NAMALWA (cell line): Measurements from ENCODE around the gene DMBX1.

Experiments
- DNase-seq: peaks from one replicate; pipeline ENCODE4 v3.0.0-alpha.2; 2015; ENCODE audit warnings: low spot score

Gene DMBX1

DNA sequence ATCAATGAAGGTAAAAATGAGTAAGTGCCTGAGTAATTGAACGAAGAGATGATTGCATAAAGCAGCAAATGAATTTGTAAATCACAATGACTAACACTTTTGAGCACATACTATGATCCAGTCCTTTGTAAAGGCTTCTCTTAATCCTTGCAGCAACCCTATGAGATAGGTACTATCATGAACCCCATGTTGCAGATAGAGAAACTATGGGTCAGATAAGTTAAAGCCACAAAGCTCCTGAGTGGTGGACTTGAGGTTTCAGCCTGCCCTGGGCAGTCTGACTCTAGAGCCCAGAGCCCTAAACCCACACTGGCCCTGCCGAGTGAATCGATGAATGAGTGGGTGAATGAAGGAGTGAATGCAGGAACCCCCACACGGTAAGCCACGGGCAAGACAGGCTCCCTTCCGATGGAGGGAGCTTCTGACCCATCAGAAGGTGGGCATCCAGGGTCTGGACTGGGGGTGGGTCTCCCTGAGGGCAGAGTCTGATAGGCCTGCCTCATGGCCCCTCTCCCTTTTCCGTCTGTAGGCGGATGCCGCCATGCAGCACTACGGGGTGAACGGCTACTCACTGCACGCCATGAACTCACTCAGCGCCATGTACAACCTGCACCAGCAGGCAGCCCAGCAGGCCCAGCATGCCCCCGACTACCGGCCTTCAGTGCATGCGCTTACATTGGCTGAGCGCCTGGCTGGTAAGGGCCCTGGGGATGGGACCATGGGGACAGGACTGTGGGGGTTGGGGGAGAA lies 17.0 kb downstream of the DMBX1 start:
- DNase-seq = no peak

DNA sequence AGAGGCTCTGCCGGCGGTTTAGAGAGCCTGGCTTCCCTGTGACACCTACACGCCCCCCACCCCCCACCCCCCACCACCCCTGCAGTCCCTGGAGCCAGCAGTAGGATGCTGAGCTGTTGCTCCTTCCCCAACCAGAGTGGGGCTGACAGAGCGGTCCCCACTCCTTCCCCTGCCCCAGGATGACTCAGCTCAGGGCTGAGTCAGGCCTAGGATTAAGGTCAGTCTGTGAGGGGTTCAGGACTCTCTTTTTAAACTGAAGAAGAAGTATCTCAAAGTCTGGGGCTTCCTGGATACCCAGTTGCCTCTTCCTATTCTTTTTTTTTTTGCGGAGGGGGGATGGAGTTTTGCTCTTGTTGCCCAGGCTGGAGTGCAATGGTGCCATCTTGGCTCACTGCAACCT lies 19.1 kb downstream of the DMBX1 start:
- DNase-seq = no peak

DNA sequence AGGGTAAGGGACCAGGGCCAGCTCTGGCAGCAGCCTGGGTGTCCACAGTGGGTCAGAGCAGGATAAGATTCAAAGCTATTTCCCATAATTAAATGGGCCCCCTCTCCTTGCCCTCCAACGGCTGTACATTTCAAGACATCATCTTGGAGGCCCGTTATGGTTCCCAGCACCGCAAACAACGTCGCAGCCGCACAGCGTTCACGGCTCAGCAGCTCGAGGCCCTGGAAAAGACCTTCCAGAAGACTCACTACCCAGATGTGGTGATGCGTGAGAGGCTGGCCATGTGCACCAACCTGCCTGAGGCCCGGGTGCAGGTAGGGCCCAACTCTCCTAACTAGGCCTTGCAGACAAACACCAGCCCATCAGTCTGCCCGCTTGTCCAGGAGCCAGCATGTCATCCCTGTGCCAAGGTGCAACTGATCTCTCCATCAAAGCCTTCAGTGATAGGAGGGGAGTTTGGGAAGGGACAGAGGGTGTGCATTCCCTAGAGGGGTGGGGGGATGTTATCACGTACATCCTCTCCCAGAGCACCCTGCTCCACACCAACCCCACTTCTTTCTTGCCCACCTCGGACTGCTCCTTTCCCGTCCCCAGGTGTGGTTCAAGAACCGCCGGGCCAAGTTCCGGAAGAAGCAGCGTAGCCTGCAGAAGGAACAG lies 20.8 kb downstream of the DMBX1 start:
- DNase-seq = no peak

DNA sequence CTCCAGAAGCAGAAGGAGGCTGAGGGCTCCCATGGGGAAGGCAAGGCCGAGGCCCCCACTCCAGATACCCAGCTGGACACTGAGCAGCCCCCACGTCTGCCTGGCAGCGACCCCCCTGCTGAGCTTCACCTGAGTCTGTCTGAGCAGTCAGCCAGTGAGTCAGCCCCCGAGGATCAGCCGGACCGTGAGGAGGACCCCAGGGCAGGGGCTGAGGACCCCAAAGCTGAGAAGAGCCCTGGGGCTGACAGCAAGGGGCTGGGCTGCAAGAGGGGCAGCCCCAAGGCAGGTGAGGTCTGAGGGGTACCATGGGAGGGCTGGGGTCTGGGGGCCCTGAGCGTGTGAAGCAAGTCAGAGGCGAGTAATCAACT lies 21.3 kb downstream of the DMBX1 start:
- no peak for DNase-seq

DNA sequence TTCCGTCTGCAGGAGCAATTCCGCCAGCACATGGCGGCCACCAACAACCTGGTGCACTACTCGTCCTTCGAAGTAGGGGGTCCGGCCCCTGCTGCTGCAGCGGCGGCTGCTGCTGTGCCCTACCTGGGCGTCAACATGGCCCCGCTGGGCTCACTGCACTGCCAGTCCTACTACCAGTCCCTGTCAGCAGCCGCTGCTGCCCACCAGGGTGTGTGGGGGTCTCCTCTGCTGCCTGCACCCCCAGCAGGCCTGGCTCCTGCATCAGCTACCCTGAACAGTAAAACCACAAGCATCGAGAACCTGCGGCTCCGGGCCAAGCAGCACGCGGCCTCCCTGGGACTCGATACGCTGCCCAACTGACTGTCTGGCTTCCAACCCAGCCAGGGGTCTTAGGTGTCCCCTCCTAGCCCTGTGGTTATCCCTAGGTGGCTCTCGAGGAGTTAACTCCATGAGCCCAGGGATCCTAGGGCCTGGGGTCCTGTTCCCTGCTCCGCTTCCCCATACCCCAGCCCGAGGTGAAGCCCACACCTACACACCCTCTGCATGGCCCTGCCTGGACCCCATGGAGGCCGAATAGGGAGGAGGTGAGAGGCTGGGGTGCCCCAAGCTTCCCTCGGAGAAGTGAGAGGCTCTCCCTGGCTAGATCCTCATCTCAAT lies 22.6 kb downstream of the DMBX1 start:
- DNase-seq = no peak

DNA sequence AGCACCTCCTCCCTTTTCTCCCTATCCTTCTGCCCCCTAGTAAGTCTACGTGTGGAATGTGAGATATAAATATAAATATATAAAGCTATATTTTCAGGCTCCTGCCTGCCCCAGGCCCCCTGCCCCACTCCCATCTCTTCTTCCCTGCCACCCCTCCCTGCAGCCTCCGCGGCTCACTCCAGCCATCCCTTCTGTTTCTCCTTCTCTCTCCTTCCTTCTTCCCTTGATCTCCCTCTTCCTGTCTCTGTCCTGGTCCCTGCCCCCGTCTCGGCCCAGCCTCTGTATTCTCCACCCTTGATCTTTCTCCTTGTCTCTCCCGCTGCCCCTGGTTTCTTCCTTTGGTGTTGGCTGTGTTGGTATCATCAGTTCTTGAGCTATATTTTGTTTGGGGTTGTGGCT lies 23.2 kb downstream of the DMBX1 start:
- no peak for DNase-seq

DNA sequence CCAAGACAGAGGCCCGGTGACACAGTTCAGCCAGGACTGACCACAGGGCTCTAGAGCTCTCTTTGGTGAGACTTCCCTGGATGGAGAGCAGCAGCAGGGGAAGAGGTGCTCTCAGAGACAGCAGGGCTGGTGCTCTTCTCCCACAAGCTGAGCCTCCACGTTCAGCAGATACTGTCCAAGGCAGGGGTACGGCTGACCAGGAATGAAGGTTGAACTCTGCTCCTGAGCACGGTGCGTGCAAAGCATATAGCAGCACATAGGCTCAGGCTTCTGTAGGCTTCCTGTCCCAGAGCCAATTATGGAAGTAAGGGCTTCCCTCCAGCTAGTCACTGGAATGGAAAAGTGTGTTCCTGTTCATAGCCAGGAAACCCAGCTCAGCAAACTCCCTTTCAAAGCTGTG lies 23.9 kb downstream of the DMBX1 start:
- DNase-seq = no peak

DNA sequence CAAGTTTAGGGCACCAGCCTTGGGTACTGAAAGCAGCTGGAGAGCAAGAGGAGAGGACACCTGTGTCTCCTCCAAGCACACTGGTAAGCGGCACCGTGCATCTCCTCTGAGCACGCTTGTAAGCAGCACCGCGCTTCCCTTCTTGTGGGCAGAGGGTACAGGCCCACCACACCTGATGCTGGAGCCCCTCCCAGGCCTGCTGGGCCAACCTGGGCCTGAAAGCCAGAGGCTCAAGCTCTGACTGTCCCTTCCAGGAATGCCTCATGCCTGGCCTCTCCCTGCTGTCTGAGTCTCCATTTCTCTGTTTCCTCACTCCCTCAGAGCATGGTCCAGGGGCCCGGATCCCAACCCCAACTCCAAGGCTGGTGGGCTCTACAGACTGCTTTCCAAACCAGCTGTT lies 25.9 kb downstream of the DMBX1 start:
- no peak for DNase-seq

DNA sequence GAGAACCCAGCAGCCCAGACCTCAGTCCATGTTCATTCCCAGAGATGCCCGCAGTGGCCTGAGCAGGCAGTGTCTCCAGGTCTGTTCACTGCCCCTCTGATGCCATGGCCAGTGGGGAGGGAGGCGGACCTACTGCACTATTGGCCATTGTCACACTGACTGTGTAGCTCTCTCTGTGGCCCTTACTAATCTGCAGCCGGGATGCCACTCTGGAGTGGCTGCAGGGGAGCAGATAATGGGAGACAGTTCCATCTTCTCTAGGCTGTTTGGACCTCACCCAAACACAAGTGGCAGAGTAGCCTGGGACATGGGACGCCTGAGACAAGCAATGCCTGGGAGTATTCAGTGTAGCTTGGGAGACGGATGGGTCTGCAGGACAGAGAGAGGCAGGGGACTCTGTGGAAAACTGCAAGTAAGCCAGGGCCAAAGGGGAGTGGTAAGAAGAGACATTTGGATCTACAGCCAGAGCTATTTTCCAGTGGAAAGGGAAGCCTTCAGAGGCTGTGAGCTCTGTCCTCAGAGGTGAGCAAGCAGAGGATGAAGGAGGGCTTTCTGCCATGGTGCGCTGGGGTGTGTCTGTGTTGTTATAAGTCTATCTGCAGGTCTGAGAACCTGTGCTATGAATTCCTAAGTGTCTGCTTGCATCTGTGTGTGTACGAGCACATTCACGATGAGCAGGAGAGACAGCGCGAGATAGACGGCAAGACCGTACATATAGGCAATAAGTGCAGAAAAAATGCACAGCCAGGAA lies 26.7 kb downstream of the DMBX1 start:
- no peak for DNase-seq

DNA sequence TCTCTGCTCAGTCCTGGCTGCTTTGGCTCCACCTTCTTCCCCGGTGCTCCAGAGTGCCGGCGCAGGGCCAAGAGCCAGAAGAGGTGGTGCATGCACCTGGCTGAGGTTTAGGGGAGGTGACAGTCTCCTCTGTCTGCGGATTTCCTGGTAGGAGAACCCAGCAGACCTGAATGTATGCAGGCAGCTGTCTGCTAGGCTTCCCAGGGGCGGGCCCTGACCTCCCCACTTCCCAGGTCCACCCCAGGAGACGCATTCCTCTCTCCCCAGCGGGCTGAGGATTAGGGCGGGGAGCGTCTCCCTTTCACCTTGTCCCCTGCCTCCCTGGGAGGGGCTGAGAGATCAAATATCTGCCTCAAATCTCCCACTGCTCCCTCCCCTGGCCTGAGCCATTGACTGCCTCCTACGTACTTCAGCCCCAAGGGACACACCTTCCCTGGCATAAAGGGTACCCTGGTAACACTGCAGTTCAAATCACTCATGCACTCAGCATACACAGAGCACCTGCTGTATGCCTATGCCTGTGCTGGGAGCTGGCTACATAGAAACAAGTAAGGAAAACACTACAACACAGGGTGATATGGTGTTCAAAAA lies 27.5 kb downstream of the DMBX1 start:
- DNase-seq = no peak

DNA sequence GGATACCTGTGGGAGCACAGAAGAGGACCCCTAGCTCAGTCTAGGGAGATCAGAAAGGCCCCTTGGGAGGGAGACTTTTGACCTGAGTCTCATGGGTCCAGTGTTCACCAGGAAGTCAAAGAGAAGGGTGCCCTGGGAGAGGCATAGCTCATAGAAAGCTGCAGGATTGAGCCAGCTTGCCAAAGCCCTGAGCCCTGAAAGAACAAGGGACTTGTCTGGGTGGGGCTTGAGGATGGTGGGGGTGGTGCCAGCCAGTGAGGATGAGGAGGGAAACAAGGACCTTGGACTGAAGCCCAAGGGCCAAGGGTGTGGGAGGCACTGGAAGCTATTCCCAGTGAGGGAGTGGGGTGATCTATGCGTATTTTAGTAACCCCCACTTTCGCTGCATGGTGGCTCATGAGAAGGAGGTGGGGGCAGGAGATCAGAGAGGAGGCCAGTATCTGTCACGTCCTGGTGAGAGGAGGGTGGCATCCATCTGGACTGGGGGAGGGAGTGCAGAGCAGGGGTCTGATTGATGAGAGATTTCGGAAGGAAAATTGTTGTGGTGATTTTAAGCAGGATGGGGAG lies 28.4 kb downstream of the DMBX1 start:
- no peak for DNase-seq

DNA sequence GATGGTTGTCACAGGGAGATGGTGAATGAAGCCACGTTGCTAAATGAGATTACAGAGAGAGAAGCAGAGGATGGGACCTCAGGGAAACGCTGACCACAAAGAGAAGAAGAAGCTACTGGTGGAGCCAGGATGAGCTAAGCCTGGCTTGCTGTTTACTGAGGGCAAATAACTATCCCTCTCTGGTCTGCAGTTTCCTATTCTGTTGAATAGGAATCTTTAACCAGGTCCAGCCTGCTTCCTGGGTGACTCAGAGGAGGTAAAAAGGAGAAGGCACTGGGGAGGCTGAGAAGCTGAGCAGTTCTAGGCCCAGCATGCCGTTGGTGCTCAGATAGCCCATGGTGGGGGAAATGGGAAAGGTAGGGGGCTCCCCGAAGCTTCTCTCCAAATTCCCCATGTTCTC lies 29.6 kb downstream of the DMBX1 start:
- DNase-seq = no peak

DNA sequence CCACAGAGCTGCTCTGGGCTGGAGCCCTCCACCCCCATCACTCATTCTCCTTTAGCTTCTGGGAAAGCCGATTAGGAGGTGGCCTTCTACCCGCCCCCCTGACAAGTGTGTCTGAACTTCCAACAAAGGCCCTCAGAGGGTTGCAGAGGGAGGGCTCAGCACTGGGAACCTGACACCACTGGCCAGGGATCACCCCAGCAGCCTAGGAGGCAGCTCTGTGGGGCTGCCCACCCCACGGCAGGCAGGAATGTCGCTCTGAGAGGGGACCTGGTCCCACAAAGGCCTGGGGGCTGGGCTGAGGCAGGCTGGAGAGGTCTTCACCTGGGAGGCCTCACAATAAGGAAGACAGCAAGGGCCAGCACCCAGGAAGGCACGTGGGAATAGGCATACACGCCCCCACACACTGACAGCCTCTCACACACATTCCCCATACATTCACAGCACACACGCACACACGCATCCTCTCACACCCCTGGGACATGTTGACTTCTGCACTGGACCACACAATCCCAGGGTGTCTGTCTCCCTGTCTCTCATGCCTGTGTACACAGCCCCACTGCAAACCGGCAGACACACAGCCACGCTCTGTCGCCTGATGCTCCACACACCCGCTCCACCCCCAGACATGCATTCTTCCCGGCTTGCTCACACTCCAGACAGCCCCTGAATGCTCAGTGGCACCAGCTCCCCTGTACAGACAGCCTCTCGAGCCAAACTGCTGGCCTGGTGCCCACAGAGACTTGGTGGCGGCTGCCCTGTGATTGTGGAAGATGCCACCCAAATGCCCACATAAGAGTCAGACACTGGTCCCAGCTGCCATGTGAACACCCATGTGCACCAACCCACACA lies 30.7 kb downstream of the DMBX1 start:
- DNase-seq = no peak

DNA sequence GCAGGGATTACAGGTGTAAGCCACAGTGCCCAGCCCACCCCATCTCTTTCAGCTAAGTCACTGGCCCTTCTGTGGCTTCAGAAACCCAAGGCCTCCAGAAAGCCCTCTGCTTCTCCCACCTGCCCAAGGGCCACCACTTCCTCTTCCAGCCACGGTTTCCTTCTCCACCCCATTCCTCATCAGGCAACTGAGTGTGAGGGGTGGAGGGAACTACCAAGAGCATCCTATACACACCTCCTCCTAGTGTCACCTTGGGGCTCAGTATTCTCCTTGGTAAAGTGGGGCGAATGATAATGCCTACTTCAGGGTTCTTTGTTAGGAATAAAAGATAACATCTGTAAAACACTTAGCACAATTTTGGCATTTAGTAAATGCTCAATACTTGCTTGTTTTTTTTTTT lies 31.8 kb downstream of the DMBX1 start:
- no peak for DNase-seq

DNA sequence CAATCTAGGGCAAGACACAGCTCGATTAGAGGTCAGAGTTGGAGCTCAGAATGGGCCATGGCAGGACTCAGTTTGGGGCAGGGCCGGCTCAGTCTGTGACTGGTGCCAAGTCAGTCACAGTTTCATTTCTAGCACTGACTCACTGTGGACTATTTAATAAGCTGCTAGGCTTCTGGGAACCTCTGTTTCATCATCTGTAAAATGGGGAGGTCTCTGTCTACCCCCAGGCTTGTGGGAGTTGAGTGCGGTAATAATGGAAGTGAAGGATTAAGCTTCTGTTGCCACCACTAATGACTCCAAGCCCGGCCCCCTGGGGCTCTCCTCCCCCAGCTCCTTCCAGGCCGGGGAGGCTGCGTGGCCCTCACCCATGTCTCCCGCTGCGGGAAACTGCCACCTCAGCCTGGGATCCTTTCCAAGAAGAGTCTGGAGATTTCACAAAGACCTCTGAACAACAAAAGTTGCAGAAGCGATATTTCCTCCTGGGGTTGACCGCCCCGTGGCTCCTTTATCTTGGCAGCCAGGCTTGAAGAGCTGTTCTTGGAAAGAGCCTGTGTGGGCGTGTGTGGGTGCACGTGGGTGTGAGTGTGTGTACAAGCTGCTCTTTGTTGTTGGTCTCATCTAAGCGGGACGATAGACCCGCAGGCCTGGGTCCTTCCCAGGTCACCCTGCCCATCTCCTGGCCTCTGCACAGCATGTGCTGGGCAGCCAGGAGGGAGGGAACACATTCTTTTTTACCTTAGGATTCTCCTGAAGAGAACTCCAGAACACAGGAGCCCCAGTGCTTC lies 32.7 kb downstream of the DMBX1 start:
- no peak for DNase-seq

DNA sequence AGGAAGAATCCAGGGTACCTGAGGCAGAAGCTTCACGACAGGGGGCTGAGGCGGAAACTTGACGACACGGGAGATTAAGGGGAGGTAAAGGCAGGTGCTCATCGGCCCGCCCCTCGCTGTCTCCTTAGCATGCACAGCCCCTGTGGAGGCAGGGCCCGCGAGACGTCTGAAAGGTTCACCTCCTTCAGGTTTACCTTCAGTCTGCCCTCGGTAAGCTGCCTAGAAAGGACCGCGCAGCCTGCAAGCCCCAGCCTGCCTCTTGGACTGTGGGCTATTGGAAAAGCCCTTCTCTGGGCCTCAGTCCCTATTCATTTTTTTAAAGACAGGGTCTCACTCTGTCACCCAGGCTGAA lies 33.3 kb downstream of the DMBX1 start:
- no peak for DNase-seq

DNA sequence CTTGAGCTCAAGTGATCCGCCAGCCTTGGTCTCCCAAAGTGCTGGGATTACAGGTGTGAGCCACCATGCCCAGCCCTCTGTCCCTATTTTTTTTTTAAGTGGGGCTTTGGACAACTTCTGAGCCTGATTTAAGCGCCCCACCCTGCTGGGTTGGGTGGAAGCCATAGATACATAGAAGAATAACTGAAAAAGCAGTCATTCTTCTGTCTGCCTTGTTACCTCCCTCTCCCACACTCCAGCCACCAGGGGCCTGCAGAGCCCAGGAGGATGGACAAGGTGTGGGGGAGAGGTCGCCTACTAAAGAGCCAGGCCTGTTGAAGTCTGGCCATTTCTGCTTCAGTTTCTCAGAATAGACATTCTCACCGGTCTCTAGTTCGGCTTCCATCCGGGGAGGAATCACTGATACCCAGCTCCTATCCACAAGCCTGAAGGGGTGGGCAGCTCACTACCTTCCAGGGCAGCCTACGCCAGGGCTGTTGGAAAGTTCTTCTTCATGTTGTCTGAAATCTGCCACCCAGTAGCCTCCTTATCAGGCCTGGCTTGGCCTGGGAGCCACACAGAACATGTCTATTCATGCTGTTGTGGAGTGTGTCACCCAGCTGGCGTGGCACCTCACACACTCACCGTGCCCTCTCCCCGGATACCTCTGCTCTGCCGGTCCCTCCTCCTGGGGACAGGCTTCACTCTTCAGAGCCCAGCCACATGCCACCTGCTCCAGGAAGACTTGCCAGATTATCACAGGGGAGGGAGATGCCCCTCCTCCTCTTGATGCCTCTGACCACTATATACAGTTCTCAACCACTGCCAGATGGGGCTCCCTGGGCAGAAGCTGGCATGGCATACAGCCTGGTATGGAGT lies 34.1 kb downstream of the DMBX1 start:
- DNase-seq = no peak

DNA sequence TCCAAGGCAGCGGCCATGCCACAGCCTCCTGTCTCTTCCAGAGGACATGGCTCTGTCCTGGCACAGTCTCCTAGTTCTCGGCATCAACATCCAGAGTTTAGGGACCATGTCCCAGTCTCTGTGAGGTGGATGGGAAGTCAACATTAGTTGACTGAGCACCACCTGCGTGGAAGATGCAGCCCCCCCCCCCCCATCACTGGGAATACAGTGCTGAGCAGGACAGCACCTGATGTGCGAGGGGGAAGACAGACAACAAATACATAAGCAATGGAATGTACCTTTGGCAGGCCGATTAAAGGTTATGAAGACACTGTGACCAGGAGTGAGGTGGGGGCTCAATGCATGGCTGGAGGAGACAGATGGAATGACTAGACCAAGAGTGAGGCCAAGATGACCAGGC lies 35.2 kb downstream of the DMBX1 start:
- no peak for DNase-seq

DNA sequence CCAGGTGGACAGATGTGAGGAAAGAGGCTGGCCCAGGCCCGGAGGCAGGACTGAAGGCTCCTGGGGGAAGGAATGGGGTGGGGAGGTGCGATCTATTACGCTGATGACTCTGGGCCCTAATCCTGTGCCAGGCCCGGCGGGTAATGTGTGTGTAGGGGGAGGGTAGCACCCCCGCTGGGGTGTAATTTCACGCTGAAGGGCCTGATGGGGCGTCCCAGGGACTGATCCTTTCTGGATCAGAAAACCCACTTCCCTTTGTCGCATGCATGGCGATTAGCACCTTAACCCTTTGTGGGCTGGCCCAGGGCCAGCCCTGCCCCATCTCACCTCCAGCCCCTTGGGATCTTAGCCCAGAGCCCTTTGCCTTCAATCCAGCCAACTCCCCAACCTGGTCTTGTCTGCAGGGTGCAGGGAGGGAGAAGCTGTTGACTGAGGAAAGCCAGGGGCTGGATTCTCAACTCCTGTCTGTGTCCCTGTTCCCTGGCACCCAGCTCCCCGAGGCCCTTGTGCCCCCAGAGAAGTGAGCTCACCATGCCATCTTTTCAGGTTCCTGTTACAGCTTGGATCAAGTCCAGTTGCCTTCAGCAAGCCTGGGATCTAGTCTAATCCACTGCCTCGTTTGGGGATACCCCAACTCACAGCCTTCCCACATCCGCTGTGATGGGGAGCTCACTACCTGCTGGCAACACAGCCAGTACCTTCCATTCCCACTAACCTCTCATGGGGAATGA lies 35.8 kb downstream of the DMBX1 start:
- no peak for DNase-seq
